IPS-NIHi7 (cell line): ENCODE measurements around the gene OR51G2.
"Not testable (repeated sequence)": the region's sequence is repeated elsewhere in the genome, so short reads cannot be mapped to it uniquely, and the experiment has no call there.

ENCODE experiments used
- DNase-seq: peaks from one replicate; pipeline ENCODE4 v3.0.0; 2012; ENCODE audit warnings: mixed read lengths; ENCODE audit errors: extremely low spot score

OR51G2 gene

GRCh38 chr11:4919250-4919649 lies at the start of gene OR51G2:
OR51G2 (minus strand) TSS chr11:4919350; CDS start chr11:4915663, 3,687 bp downstream.
- no peak for DNase-seq

- no peak for DNase-seq
Measured at GRCh38 chr11:4962816-4963215, 43.7 kb upstream of the OR51G2 start.

- DNase-seq = no peak
Measured at GRCh38 chr11:4960877-4961276, 41.7 kb upstream of the OR51G2 start.

GRCh38 chr11:4957396-4957795 lies 38.2 kb upstream of the OR51G2 start:
- DNase-seq = no peak

GRCh38 chr11:4955613-4956012 lies 36.5 kb upstream of the OR51G2 start, which contains the start of gene OR51A2:
OR51A2 (minus strand) TSS chr11:4955713; CDS start chr11:4955713, 0 bp downstream.
- DNase-seq = not testable (repeated sequence)

GRCh38 chr11:4947505-4947904 lies 28.4 kb upstream of the OR51G2 start, which contains the start of gene OR51A4:
OR51A4 (minus strand) TSS chr11:4947605; CDS start chr11:4947100, 505 bp downstream.
- no peak for DNase-seq

- DNase-seq = no peak
Measured at GRCh38 chr11:4936745-4937144, 17.6 kb upstream of the OR51G2 start.

- no peak for DNase-seq
Measured at GRCh38 chr11:4932751-4933150, 13.6 kb upstream of the OR51G2 start.

- DNase-seq = no peak
Measured at GRCh38 chr11:4926608-4927007, 7.5 kb upstream of the OR51G2 start.

- no peak for DNase-seq
Measured at GRCh38 chr11:4924239-4924638, 5.1 kb upstream of the OR51G2 start, which contains the start of gene OR51G1. OR51G1 (minus strand) TSS chr11:4924339; CDS start chr11:4924339, 0 bp downstream.

GRCh38 chr11:4922304-4922703 lies 3.2 kb upstream of the OR51G2 start:
- DNase-seq = no peak

GRCh38 chr11:4921796-4922195 lies 2.6 kb upstream of the OR51G2 start:
- DNase-seq = no peak

GRCh38 chr11:4916581-4916980 lies 2.6 kb downstream of the OR51G2 start:
- no peak for DNase-seq

- DNase-seq = no peak
Measured at GRCh38 chr11:4903484-4903883, 15.7 kb downstream of the OR51G2 start, which contains the start of gene OR51A7. OR51A7 (plus strand) TSS chr11:4903783; CDS start chr11:4907370, 3,587 bp downstream.

GRCh38 chr11:4891996-4892640 lies 27.0 kb downstream of the OR51G2 start:
- DNase-seq = peak; percentile 15

GRCh38 chr11:4890279-4890678 lies 28.9 kb downstream of the OR51G2 start:
- DNase-seq = no peak

GRCh38 chr11:4887591-4887990 lies 31.6 kb downstream of the OR51G2 start:
- DNase-seq = no peak

GRCh38 chr11:4886186-4886585 lies 33.0 kb downstream of the OR51G2 start:
- DNase-seq = no peak

- DNase-seq = no peak
Measured at GRCh38 chr11:4884361-4884760, 34.8 kb downstream of the OR51G2 start.

- DNase-seq = no peak
Measured at GRCh38 chr11:4882543-4882942, 36.6 kb downstream of the OR51G2 start.

- DNase-seq = no peak
Measured at GRCh38 chr11:4881860-4882500, 37.2 kb downstream of the OR51G2 start, which contains the start of gene OR51T1. OR51T1 (plus strand) TSS chr11:4881900; CDS start chr11:4881900, 0 bp downstream.

GRCh38 chr11:4881188-4881587 lies 38.0 kb downstream of the OR51G2 start:
- no peak for DNase-seq

- DNase-seq = no peak
Measured at GRCh38 chr11:4865855-4866254, 53.3 kb downstream of the OR51G2 start.
